HG03066 (cell line): ENCODE results near the gene IKZF4.
"Not testable (repeated sequence)": the region's sequence is repeated elsewhere in the genome, so short reads cannot be mapped to it uniquely, and the experiment has no call there.

Experiments used
- ATAC-seq: cut with Tn5 transposase; IDR thresholded peaks from one replicate; pipeline ENCODE4 v1.9.1; 2021; ENCODE audit warnings: low read depth; ENCODE audit not compliant: unreplicated experiment

The IKZF4 gene

DNA sequence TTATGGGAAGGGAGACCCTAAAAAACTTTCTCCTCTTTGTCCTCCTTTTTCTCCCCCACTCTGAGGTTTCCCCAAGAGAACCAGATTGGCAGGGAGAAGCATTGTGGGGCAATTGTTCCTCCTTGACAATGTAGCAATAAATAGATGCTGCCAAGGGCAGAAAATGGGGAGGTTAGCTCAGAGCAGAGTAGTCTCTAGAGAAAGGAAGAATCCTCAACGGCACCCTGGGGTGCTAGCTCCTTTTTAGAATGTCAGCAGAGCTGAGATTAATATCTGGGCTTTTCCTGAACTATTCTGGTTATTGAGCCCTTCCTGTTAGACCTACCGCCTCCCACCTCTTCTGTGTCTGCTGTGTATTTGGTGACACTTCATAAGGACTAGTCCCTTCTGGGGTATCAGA lies 16.3 kb downstream of the IKZF4 start:
- ATAC-seq = no peak

DNA sequence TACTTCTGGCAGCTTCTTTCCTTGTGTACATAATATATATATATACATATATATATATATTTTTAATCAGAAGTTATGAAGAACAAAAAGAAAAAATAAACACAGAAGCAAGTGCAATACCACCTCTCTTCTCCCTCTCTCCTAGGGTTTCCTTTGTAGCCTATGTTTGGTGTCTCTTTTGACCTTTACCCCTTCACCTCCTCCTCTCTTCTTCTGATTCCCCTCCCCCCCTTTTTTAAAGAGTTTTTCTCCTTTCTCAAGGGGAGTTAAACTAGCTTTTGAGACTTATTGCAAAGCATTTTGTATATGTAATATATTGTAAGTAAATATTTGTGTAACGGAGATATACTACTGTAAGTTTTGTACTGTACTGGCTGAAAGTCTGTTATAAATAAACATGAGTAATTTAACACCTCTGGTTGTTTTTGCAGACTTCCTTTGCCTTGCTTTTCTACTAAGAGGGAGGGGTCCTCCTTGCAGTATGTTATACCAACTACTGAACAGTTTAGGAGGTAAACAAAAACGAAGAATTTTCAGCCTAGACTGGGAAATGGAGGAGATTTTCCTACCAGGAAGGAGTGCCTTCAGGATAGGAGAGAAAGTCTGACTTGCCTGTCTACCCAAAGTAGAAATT lies 17.3 kb downstream of the IKZF4 start:
- no peak for ATAC-seq

DNA sequence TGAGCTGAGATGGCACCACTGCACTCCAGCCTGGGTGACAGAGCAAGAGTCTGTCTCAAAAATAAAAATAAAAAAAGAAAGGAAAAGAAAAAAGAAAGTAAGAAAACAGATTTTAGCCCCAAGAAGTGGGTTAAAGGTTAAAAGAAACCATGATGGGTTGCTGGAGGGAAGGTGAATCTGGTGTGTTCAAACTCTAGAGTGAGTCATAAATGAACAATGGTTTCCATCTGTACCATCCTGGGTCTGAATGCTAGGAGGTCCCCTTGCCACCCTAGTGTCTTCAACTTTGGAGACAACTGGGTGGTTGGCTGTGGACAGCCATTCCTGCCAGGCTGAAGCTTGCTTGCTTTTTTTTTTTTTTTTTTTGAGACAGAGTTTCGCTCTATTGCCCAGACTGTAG lies 19.3 kb downstream of the IKZF4 start:
- ATAC-seq = no peak

DNA sequence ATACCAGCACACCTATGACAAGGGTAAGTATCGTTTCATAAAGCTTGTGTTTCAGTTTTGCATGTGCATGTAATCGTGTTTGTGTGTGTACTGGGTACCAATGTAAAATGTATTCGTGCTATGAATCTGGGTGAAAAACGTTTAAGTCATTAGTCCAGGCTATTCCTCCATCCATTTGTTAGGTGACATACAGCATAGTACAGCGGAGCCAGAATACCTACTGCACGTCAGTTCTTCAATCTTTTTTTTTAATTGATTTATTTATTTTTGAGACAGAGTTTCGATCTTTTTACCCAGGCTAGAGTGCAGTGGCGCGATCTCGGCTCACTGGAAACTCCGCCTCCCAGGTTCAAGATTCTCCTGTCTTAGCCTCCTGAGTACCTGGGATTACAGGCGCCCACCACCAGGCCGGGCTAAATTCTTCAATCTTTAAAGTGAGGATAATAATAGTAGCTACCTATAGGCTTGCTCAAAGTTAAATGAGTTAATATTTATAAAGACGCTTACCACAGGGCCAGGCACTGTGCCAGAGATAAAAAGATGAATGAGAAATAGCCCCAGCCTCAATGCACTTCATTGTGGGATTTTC lies 20.2 kb downstream of the IKZF4 start:
- peak; percentile 1 for ATAC-seq

DNA sequence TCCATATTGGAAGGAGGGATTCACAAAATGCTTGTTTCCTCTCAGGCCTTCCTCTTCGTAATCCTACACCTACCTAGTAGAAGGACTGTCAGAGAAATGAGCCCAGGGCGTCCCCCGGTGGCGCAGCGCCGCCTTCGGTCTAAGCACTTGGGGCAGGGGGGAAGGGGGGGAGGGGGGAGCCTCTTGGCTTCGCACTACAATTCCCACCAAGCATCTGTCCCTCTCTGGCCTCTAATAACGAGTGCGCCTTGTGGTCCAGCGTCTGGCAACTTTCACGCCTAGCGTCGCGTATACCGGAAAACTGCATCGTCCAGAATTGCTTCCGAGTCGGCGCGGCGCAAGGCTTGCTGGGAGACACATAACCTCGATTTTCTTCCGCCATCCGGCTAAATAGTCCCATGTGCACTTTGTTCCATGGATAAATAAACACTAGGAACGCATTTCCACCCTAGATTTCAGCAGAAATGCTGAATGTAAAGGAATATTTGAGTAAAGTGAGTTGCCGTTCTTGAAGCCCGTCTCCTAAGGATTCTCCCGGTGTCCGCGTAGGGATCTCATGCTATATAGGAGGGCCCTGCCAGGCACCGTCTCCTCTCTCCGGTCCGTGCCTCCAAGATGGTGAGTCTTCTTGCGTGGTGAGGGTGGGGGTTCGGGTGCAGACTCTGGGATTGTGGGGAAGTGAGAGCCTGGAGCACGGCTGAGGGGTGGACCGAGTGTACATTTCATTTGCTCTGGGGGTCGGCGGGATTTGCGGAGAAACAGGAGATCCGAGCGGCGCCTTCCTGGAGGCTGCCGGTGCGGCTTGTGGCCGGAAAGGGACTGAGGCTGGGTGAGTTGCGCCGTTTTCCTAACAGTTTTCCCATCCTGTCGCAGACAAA lies 20.9 kb downstream of the IKZF4 start, which contains the start of gene RPS26:
TSS of gene RPS26 (plus strand) at position 367 of the 878 bp plus-strand sequence. CDS start at position 616, 249 bp downstream.
- peak; percentile 94 for ATAC-seq

DNA sequence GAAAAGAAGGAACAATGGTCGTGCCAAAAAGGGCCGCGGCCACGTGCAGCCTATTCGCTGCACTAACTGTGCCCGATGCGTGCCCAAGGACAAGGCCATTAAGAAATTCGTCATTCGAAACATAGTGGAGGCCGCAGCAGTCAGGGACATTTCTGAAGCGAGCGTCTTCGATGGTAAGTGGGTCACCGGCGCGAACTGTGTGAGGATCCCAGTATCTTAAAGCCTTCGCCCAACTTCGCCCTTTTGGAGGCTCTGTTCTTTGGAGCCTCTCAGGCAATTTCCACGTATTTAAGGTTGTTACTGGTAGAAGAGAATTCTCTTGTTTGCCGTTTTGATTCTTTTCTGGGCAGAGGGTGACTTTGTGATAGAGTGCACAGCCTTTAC lies 21.6 kb downstream of the IKZF4 start:
- ATAC-seq = not testable (repeated sequence)

DNA sequence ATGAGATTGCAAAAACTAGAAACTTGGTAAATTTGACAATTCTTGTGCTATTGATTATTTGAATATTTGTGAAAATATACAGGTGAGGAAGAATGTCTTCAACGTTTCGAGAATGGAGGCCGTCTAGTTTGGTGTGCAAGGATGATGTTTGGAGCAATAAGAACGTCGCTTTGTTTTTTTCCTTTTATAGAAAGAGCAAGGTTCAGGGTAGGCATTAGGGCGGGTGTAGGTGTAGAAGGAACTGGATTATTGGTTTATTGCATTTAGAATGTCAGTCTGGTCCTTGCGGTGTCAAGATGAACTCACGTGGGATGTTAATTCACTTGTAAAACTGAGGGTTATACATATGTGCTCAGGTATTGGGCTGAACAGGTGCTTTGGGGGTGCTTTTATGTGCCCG lies 22.0 kb downstream of the IKZF4 start:
- no peak for ATAC-seq

DNA sequence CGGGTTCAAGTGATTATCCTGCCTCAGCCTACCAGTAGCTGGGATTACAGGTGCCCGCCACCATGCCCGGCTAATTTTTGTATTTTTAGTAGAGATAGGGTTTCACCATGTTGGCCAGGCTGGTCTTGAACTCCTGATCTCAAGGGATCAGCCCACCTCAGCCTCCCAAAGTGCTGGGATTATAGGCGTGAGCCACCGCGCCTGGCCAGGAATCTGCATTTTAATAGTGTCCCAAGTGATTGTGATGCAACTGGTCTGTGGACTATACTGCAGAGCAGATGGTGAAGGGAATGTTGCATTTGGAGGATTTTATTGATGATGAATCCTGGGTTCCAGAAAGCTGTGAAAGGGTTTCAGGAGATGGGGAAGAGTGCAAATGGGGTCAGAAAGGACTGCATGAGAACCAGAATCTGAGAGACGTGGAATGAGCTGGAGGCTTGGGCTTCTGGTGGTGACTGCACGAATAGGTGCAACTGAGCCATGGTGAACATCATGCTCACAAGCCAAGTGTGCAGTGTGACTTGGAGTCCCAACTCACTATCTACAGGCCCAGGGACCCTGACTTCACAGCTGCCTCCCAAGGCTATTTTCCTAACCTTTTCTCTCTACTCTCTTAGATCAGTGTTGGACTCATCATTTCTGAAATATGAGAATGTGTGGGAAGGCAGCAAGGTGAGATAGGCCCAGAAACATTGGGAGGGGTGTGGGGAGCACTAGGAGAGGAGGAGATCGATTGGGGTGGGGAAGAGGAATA lies 25.4 kb downstream of the IKZF4 start:
- ATAC-seq = no peak

DNA sequence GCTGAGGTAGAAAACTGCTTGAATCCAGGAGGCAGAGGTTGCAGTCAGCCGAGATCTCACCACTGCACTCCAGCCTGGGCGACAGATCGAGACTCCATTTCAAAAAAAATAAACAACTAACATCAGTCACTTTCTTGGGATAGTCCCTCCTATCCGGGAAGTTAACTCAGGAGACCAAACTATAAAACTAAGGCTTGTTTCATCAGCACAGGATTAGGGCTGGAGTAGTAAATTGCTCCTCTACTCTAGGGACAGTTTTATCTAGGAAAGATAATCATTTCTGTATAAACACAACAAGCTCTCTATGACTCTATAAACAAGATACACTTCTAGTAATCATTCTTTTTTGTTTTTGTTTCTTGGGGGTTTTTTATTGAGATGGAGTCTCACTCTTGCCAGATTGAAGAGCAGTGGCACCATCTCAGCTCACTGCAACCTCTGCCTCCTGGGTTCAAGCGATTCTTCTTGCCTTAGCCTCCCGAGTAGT lies 32.6 kb downstream of the IKZF4 start:
- ATAC-seq = no peak

DNA sequence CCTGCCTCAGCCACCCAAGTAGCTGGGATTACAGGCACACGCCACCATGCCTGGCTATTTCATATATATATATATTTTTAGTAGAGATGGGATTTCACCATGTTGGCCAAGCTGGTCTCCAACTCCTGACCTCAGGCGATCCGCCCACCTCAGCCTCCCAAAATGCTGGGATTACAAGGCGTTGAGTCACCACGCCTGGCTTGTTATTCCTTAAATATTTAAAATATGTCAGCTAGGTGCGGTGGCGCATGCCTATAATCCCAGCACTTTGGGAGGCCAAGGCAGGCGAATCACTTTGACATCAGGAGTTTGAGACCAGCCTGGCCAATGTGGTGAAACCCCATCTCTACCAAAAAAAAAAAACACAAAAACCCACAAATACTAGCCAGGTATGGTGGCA lies 39.1 kb downstream of the IKZF4 start:
- ATAC-seq = not testable (repeated sequence)

DNA sequence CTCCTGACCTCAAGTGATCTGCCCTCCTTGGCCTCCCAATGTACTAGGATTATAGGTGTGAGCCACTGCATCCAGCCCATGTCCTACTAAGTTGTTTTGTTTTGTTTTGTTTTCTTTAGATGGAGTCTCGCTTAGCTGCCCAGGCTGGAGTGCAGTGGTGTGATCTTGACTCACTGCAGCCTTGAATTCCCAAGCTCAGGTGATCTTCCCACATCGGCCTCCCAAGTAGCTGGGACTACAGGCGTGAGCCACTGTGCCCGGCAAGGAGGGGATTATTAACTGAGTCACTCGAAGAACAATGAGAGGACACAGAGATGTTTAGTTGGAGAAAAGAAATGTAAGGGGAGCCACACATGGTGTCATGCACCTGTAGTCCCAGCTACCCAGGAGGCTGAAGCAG lies 41.1 kb downstream of the IKZF4 start:
- no peak for ATAC-seq

DNA sequence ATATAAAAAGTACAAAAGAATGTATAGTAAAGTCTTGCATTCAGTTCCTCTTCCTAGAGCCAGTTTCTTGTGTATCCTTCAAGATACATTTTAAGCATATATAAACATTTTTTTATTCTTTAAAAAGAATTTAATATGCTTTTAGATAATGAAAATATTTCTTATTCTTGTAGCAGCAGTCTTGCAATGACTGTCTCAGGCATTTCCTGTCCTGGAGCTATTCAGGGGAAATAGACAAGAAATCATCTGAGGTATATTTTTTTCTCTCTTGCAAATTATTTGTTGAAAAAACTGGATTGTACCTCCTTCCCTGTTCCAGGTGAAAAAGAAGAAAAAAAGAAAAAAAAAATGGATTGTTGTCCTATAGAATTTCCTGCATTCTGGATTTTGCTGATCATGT lies 42.2 kb downstream of the IKZF4 start:
- ATAC-seq = no peak

DNA sequence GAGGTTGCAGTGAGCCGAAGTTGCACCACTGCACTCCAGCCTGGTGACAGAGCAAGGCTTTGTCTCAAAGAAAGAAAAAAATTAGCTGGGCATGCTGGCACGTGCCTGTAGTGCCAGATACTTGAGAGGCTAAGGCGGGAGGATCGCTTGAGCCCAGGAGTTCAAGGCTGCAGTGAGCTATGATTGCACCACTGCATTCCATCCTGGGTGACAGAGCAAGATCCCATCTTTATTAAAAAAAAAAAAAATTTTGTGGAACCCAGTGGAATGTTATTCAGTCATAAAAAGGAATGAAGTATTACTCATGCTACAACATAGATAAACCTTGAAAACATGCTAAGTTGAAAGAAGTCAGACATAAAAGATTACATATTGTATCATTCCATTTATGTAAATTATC lies 50.8 kb downstream of the IKZF4 start:
- ATAC-seq = no peak

DNA sequence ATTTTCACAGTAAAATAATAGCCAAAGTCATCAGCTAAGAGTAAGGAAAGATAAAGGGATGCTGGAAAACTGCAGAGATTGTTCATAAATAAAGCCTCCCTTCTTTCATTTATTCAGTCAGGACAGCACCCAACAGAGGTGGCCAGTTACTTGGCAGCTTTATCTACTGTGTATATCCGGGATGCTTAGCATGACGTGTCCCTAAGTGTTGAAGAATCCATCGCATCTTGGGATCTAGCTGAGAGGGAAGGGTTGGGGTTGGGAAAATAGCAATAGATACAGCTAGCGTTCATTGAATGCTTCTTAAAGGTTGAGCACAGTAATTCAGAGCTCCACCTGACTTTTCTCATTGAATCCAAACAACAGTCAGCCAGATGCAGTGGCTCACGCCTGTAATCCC lies 53.6 kb downstream of the IKZF4 start:
- no peak for ATAC-seq

DNA sequence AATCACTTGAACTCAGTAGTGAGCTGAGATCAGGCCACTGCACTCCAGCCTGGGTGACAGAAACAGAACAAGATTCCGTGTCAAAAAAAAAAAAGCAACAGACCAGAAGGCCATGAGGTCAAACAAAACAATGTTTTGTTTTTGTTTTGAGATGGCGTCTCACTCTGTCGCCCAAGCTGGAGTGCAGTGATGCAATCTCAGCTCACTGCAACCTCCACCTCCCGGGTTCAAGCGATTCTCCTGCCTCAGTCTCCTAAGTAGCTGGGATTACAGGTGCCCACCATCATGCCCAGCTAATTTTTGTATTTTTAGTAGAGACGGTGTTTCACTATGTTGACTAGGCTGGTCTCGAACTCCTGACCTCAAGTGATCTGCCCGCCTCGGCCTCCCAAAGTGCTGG lies 57.1 kb downstream of the IKZF4 start:
- not testable (repeated sequence) for ATAC-seq

DNA sequence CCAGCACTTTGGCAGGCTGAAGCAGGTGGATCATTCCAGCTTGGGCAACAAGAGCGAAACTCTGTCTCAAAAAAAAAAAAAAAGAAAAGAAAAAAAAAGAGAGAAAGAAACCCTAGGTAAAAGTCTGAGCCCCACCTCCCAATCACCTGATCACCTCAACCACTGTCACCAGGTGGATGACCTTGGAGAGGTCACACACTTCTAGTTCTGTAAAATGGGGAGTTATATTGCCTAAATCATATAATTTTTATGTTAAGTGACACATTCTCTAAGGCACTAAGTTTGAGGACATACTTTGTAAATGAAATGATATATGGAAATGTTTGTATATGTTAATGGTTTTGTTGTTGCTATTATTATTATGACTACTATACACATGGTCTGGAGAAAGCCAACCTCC lies 57.6 kb downstream of the IKZF4 start:
- ATAC-seq = no peak

DNA sequence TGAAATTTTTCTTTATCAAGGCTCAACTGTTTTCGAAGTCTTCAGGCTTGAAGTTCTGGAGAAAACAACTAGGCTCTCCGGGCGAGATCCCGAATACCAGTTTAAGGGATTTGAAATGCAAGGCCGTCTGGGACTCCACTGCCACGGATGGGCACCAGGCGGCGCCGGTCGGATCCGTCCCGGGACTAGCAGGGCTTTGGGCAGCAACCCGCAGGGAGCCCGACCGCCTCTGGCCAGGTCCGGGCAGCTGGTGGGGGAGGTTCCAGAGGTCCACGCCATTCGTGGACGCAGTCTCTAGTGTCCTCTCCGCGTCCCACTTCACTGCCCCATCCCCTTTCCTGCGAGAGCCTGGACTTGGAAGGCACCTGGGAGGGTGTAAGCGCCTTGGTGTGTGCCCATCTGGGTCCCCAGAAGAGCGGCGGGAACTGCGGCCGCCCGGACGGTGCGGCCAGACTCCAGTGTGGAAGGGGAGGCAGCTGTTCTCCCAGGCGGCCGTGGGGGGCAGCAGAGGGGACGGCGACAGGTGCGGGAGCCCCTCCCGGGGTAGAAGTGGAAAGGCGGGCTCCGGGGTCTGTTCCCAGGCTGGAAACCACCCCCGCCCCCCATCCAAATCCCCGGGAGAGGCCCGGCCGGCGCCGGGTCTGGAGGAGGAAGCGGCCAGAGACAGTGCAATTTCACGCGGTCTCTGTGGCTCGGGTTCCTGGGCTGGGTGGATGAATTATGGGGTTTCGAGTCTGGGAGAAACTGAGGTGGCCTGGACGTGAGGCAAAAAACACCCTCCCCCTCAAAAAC lies 58.3 kb downstream of the IKZF4 start:
- no peak for ATAC-seq

DNA sequence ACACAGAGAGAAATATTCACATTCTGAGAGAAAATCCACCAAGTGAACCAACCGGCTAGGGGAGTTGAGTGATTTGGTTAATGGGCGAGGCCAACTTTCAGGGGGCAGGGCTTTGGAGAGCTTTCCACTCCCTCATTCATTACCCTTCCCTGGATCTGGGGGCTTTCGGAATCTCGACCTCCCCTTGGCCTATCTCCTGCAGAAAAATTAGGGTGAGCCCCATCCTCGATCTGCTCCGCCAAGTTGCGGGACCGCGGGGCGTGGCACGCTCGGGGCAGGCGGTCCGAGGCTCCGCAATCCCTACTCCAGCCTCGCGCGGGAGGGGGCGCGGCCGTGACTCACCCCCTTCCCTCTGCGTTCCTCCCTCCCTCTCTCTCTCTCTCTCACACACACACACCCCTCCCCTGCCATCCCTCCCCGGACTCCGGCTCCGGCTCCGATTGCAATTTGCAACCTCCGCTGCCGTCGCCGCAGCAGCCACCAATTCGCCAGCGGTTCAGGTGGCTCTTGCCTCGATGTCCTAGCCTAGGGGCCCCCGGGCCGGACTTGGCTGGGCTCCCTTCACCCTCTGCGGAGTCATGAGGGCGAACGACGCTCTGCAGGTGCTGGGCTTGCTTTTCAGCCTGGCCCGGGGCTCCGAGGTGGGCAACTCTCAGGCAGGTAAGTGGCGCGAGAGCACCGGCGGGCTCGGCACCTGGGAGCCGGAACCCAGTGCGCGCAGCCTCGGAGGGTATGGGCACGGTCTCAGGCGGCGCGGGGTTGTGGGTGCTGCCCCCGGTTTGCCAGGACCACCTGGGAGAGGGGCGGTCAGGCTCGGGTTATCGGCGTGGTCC lies 59.1 kb downstream of the IKZF4 start, which contains the start of gene ERBB3:
TSS of gene ERBB3 (plus strand) at position 443 of the 833 bp plus-strand sequence. CDS start at position 579, 136 bp downstream.
- ATAC-seq = no peak

DNA sequence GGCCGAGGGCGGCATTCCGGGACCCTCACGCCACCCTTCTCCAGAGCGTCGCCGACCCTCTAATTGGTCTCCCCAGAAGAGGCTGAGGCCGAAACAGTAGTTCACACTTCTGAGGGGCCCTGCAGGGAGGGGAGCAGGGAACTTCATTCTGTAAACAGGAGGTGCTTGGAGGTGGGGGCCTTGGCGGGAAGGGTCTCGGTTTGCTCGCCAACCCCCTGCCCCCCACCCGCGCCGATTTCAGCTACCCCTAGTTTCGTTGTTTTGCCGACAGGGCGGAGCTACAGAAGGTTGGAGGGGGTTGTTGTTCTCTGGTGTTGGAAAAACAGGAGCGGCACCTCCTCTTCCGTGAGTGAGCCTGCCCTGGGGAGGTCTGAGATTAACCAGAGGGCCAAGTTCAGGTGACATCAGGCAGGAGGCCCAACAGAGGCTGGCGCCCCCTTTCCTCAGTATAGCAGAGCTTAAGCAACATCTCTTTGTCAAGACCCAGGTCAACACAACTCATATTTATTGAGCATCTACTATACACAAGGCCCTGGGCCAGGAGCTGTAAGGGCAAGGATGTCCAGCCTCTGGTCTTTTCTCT lies 59.8 kb downstream of the IKZF4 start:
- ATAC-seq = no peak
